Measurements from ENCODE around the gene RPA1.

Gene RPA1

GRCh38 chr17:1946021-1946932 lies 116.5 kb downstream of the RPA1 start:
- no peak for DNase-seq (ENCODE audit: low read depth)
- H3K4me3 ChIP-seq (ENCODE audit: low read length): no peak overlapping the region
- TF ChIP-seq, protein P1, sequence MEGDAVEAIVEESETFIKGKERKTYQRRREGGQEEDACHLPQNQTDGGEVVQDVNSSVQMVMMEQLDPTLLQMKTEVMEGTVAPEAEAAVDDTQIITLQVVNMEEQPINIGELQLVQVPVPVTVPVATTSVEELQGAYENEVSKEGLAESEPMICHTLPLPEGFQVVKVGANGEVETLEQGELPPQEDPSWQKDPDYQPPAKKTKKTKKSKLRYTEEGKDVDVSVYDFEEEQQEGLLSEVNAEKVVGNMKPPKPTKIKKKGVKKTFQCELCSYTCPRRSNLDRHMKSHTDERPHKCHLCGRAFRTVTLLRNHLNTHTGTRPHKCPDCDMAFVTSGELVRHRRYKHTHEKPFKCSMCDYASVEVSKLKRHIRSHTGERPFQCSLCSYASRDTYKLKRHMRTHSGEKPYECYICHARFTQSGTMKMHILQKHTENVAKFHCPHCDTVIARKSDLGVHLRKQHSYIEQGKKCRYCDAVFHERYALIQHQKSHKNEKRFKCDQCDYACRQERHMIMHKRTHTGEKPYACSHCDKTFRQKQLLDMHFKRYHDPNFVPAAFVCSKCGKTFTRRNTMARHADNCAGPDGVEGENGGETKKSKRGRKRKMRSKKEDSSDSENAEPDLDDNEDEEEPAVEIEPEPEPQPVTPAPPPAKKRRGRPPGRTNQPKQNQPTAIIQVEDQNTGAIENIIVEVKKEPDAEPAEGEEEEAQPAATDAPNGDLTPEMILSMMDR (conservative IDR thresholded peaks at IDR 0.05; ENCODE audit: low read length): no peak

GRCh38 chr17:1947229-1947742 lies 117.5 kb downstream of the RPA1 start:
- no peak for DNase-seq (ENCODE audit: low read depth)
- no peak overlapping the region for H3K4me3 ChIP-seq (ENCODE audit: low read length)
- TF ChIP-seq, protein P1 (conservative IDR thresholded peaks at IDR 0.05; ENCODE audit: low read length): no peak

DNA sequence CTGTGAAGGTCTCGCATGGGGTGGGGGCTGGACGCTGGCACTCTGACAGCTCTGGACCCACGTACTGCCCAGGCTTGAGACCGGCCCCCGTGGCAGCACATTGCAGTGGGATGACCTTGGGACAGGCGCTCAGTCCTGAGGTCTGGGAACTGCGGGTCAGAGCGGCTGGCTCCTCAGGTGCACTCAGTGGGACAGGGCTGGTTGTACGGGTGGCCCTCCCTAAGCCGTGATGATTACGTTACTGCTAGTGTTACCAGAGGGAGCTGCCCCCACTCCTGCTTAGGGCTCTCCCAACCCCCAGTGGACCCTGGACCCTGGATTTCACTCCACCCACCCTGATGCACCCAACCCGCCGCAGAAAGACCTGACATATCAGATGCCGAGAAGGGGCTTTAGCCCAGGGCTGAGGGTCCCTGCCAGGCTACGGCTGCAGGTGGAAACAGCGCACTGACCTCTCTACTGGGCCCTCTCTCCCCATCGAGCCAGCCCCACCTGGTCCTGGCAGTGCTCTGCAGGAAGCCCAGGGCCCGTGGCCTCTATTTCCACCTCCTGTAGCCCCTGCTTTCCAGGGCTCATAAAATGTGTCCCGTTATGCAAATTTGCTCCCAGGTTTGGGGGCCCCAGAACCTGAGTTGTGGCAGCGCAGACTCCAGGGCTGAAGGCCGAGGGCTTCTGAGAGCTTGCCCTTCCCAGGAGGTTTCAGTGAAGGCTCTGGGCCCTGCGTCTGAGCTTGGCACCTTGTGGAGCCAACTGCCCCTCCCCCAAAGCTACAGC lies 118.1 kb downstream of the RPA1 start:
- TF ChIP-seq, protein P1 (conservative IDR thresholded peaks at IDR 0.05; ENCODE audit: low read length): no peak
- H3K4me3 ChIP-seq (ENCODE audit: low read length): no peak overlapping the region
- DNase-seq (ENCODE audit: low read depth): no peak

- TF ChIP-seq, protein P1 (conservative IDR thresholded peaks at IDR 0.05; ENCODE audit: low read length): no peak
- DNase-seq (ENCODE audit: low read depth): no peak
- H3K4me3 ChIP-seq (ENCODE audit: low read length): no peak overlapping the region
Measured at GRCh38 chr17:1948517-1948825, 118.7 kb downstream of the RPA1 start.
